Mucosa of rectum (tissue), 2 donors: ENCODE measurements around the gene HRNR.
"Not testable (repeated sequence)": the region's sequence is repeated elsewhere in the genome, so short reads cannot be mapped to it uniquely, and the experiment has no call there.

ENCODE experiments used
- H3K27ac ChIP-seq, 2 donors: one replicate each; pipeline ENCODE4 v1.7.0; 2013; ENCODE audit warnings: inconsistent platforms in 2 of 2, low read depth in 2 of 2, low read length in 2 of 2
- H3K27me3 ChIP-seq, 2 donors: one replicate each; pipeline ENCODE4 v1.7.0; 2013; ENCODE audit warnings: low read length in 2 of 2; ENCODE audit not compliant: control insufficient read depth in 2 of 2, insufficient read depth in 2 of 2
- H3K36me3 ChIP-seq, 2 donors: one replicate each; pipeline ENCODE4 v1.7.0; 2013; ENCODE audit warnings: low read length in 2 of 2; ENCODE audit not compliant: control insufficient read depth in 2 of 2, insufficient read depth in 2 of 2
- H3K4me1 ChIP-seq, 2 donors: one replicate each; pipeline ENCODE4 v1.7.0; 2013; ENCODE audit warnings: low read length in 2 of 2, mild to moderate bottlenecking in 1 of 2; ENCODE audit not compliant: control insufficient read depth in 2 of 2, insufficient read depth in 2 of 2
- H3K4me3 ChIP-seq, 2 donors: one replicate each; pipeline ENCODE4 v1.7.0; 2013; ENCODE audit warnings: low read length in 2 of 2
- H3K9ac ChIP-seq, 2 donors: one replicate each; pipeline ENCODE4 v1.7.0; 2013; ENCODE audit warnings: low read length in 2 of 2, low read depth in 1 of 2, mild to moderate bottlenecking in 1 of 2
- H3K9me3 ChIP-seq, 2 donors: one replicate each; pipeline ENCODE4 v1.7.0; 2013; ENCODE audit warnings: low read length in 2 of 2; ENCODE audit not compliant: control insufficient read depth in 2 of 2
- donor health status: healthy.
- donor health status: Normal muscosa, but diverticular disease.

Gene HRNR

GRCh38 chr1:152220166-152221163 lies 3.5 kb downstream of the HRNR start:
- H3K4me3 ChIP-seq, result no peak overlapping the region
- H3K27me3 ChIP-seq, result no peaks in the 10 kb centered on the region
- H3K27ac ChIP-seq, result no peak overlapping the region
- no peaks in the 10 kb centered on the region for H3K36me3 ChIP-seq
- peaks cover 0 to 4% of the 10 kb centered on the region in 2 donors for H3K9me3 ChIP-seq
- H3K9ac ChIP-seq, result no peak overlapping the region
- H3K4me1 ChIP-seq, result no peaks in the 10 kb centered on the region

GRCh38 chr1:152219438-152219837 lies 4.6 kb downstream of the HRNR start:
- not testable (repeated sequence) for H3K27ac ChIP-seq, H3K27me3 ChIP-seq, H3K4me3 ChIP-seq, H3K9me3 ChIP-seq, H3K9ac ChIP-seq, H3K4me1 ChIP-seq, H3K36me3 ChIP-seq

DNA sequence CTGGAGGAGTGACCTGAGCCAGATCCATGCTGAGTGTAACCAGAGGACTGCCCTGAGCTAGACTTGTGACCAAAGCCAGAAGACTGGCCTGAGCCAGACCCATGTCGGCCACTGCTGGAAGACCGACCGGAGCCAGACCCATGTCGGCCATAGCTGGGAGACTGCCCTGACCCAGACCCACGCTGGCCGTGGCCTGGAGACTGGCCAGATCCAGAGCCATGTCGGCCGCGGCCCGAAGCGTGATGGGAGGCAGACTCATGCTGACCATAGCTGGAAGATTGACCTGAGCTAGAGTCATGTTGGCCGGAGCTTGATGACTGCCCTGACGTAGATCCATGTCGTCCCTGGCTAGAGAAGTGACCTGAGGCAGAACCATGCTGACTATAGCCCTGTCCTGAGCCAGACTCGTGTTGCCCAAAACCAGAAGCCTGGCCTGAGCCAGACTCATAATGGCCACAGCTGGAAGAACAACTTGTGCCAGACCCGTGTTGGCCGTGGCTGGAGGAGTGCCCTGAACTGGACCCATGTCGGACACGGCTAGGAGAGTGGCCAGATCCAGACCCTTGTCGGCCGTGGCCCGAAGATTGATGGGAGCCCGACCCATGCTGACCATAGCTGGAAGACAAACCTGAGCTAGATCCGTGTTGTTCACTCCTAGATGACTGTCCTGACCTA lies 5.1 kb downstream of the HRNR start:
- Histone ChIP-seq H3K27me3 (no peaks in the 10 kb centered on the region), H3K9ac (no peak overlapping the region), H3K27ac (no peak overlapping the region), H3K4me1 (no peaks in the 10 kb centered on the region), H3K36me3 (no peaks in the 10 kb centered on the region), H3K9me3 (peaks cover 0 to 5% of the 10 kb centered on the region in 2 donors), H3K4me3 (no peak overlapping the region)

DNA sequence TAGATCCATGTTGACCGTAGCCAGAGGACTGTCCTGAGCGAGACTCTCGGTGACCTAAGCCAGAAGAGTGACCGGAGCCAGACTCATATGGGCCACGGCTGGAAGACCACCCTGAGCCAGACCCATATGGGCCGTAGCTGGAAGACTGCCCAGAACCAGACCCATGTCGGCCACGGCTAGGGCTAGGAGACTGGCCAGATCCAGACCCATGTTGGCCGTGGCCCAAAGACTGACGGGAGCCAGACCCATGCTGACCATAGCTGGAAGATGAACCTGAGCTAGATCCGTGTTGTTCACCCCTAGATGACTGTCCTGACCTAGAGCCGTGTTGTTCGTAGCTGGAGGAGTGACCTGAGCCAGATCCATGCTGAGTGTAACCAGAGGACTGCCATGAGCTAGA lies 8.4 kb downstream of the HRNR start:
- not testable (repeated sequence) for H3K4me3 ChIP-seq, H3K9me3 ChIP-seq, H3K9ac ChIP-seq, H3K4me1 ChIP-seq, H3K27ac ChIP-seq, H3K36me3 ChIP-seq, H3K27me3 ChIP-seq

- H3K4me1 ChIP-seq, H3K9me3 ChIP-seq, H3K27ac ChIP-seq, H3K27me3 ChIP-seq, H3K36me3 ChIP-seq, H3K9ac ChIP-seq, H3K4me3 ChIP-seq: not testable (repeated sequence)
These were observed 9.1 kb downstream of the HRNR start for GRCh38 chr1:152214911-152215310.

DNA sequence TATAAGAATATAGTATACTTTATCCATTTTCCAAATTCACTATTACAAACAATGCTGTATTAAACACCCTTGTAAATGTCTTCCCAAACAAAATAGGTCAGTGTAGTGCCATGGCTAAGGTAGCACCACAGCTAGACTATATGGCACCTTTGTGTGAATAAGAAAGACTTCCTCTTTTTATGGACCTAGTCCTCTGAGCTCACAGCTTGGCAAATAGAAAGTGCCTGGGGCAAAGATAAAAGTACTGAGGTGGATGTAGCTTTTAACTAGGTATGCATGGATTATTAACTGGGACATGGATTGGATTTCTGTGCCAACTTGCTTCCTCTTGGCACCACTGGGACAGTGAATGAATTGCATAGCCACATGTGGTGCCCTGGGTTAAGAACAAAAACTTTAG lies 25.0 kb downstream of the HRNR start:
- no peaks in the 10 kb centered on the region for H3K27me3 ChIP-seq
- no peak overlapping the region for H3K9ac ChIP-seq
- no peaks in the 10 kb centered on the region for H3K4me1 ChIP-seq
- H3K4me3 ChIP-seq, result no peak overlapping the region
- no peak overlapping the region for H3K27ac ChIP-seq
- no peaks in the 10 kb centered on the region for H3K9me3 ChIP-seq
- no peaks in the 10 kb centered on the region for H3K36me3 ChIP-seq

GRCh38 chr1:152197361-152197941 lies 26.5 kb downstream of the HRNR start:
- Histone ChIP-seq H3K36me3 (no peaks in the 10 kb centered on the region), H3K4me1 (no peaks in the 10 kb centered on the region), H3K9ac (no peak overlapping the region), H3K9me3 (no peaks in the 10 kb centered on the region), H3K27me3 (no peaks in the 10 kb centered on the region), H3K27ac (no peak overlapping the region), H3K4me3 (no peak overlapping the region)

GRCh38 chr1:152191711-152192110 lies 32.3 kb downstream of the HRNR start:
- Histone ChIP-seq H3K4me1 (no peaks in the 10 kb centered on the region), H3K27ac (no peak overlapping the region), H3K9ac (no peak overlapping the region), H3K4me3 (no peak overlapping the region), H3K9me3 (no peaks in the 10 kb centered on the region), H3K27me3 (peaks cover 0 to 13% of the 10 kb centered on the region in 2 donors), H3K36me3 (no peaks in the 10 kb centered on the region)

GRCh38 chr1:152191260-152191659 lies 32.7 kb downstream of the HRNR start:
- no peaks in the 10 kb centered on the region for H3K4me1 ChIP-seq
- no peaks in the 10 kb centered on the region for H3K9me3 ChIP-seq
- peaks cover 0 to 13% of the 10 kb centered on the region in 2 donors for H3K27me3 ChIP-seq
- no peaks in the 10 kb centered on the region for H3K36me3 ChIP-seq
- H3K4me3 ChIP-seq, result no peak overlapping the region
- H3K9ac ChIP-seq, result no peak overlapping the region
- no peak overlapping the region for H3K27ac ChIP-seq

- H3K9ac ChIP-seq, result no peak overlapping the region
- H3K4me1 ChIP-seq, result no peaks in the 10 kb centered on the region
- no peaks in the 10 kb centered on the region for H3K36me3 ChIP-seq
- no peak overlapping the region for H3K27ac ChIP-seq
- H3K9me3 ChIP-seq, result no peaks in the 10 kb centered on the region
- H3K4me3 ChIP-seq, result no peak overlapping the region
- peaks cover 0 to 13% of the 10 kb centered on the region in 2 donors for H3K27me3 ChIP-seq
These were observed 33.4 kb downstream of the HRNR start for GRCh38 chr1:152190589-152190988.
